Astrocyte (in vitro differentiated cells and primary cell): Measurements from ENCODE around the gene ZSCAN25.

Experiments
- CTCF ChIP-seq: IDR thresholded peaks from 2 replicates; pipeline ENCODE4 v1.5.1; 2011; ENCODE audit warnings: low read depth, mild to moderate bottlenecking, inconsistent platforms, low read length, moderate library complexity; ENCODE audit not compliant: insufficient read depth
- EZH2 ChIP-seq: IDR thresholded peaks from 2 replicates; pipeline ENCODE4 v1.6.1; 2012; ENCODE audit warnings: mild to moderate bottlenecking, low read length, inconsistent platforms; ENCODE audit not compliant: insufficient read depth

- TF ChIP-seq CTCF = no peak
- no peak for TF ChIP-seq EZH2
Observed at GRCh38 chr7:99607548-99607947, 9.2 kb upstream of the ZSCAN25 start.
